Activated CD4-positive, alpha-beta T cell treated with anti-CD3 and anti-CD28 coated beads for 24 hours (primary cell): ENCODE measurements around the gene ZCWPW1.

Experiments used
- DNase-seq, 2 donors: peaks; one replicate each; pipeline ENCODE4 v3.0.0-alpha.2; 2020; ENCODE audit warnings: low read depth in 2 of 2

The ZCWPW1 gene

GRCh38 chr7:100428199-100428966 is at the start of gene ZCWPW1:
ZCWPW1 (minus strand) TSS chr7:100428703; CDS start chr7:100420649, 8,054 bp downstream.
- DNase-seq = peak; percentile 94 to 96

GRCh38 chr7:100477871-100478267 is 49.4 kb upstream of the ZCWPW1 start:
- DNase-seq = no peak

- peak in 1 of 2 donors; percentile 25 for DNase-seq
Measured at GRCh38 chr7:100476903-100477870, 48.7 kb upstream of the ZCWPW1 start.

GRCh38 chr7:100476101-100476780 is 47.7 kb upstream of the ZCWPW1 start:
- no peak for DNase-seq

- no peak for DNase-seq
Measured at GRCh38 chr7:100475549-100475948, 47.0 kb upstream of the ZCWPW1 start.

- DNase-seq = no peak
Measured at GRCh38 chr7:100472854-100473499, 44.5 kb upstream of the ZCWPW1 start.

GRCh38 chr7:100472121-100472851 is 43.8 kb upstream of the ZCWPW1 start:
- no peak for DNase-seq

GRCh38 chr7:100471021-100471420 is 42.5 kb upstream of the ZCWPW1 start:
- no peak for DNase-seq

- peak; percentile 79 to 86 for DNase-seq
Measured at GRCh38 chr7:100469227-100470044, 40.9 kb upstream of the ZCWPW1 start.

GRCh38 chr7:100467638-100468373 is 39.3 kb upstream of the ZCWPW1 start:
- DNase-seq = no peak

- no peak for DNase-seq
Measured at GRCh38 chr7:100466653-100467605, 38.4 kb upstream of the ZCWPW1 start.

GRCh38 chr7:100465702-100466311 is 37.3 kb upstream of the ZCWPW1 start:
- DNase-seq = no peak

GRCh38 chr7:100465299-100465698 is 36.8 kb upstream of the ZCWPW1 start:
- DNase-seq = no peak

- no peak for DNase-seq
Measured at GRCh38 chr7:100464791-100465190, 36.3 kb upstream of the ZCWPW1 start.

- no peak for DNase-seq
Measured at GRCh38 chr7:100464210-100464660, 35.7 kb upstream of the ZCWPW1 start, which contains the start of gene SPACDR. SPACDR (minus strand) TSS chr7:100464260; CDS start chr7:100464025, 235 bp downstream.

GRCh38 chr7:100457033-100457432 is 28.5 kb upstream of the ZCWPW1 start:
- no peak for DNase-seq

GRCh38 chr7:100456562-100456961 is 28.1 kb upstream of the ZCWPW1 start:
- no peak for DNase-seq
